Mammary microvascular endothelial cell (primary cell): ENCODE results near the gene GOSR1. TPM values are rescaled to one million over a fixed set of nuclear protein-coding genes. Genes with fewer than 3 reads are reported as not detected.

Experiments
- total RNA-seq: library from RNA; depleted of rRNA; stranded (reverse); fragments of >200 nt; gene quantifications from 2 replicates; pipeline ENCODE4 v1.2.3, GENCODE V29; 2015

The GOSR1 gene
- 20.4 and 24.5 TPM in 2 replicates for total RNA-seq

GRCh38 chr17:30477083-30477773 is at the start of gene GOSR1:
TSS of gene GOSR1 (plus strand) at chr17:30477408. CDS start at chr17:30477434, 26 bp downstream.

Other genes starting within 250 kb of the GOSR1 start
- gene SLC6A4, start 241.7 kb upstream of the GOSR1 start, total RNA-seq = 1.9 and 3.0 TPM in 2 replicates
- 22.9 and 24.2 TPM in 2 replicates for gene BLMH, start 185.5 kb upstream of the GOSR1 start, total RNA-seq
- gene TMIGD1, start 143.4 kb upstream of the GOSR1 start, total RNA-seq = not detected in 2 replicates
- gene CPD, start 98.5 kb upstream of the GOSR1 start, total RNA-seq = 65.5 and 66.0 TPM in 2 replicates